ENCODE measurements around the gene AKNAD1.

GRCh38 chr1:108801101-108801500 is 55.8 kb downstream of the AKNAD1 start:
- TF ChIP-seq POLR2A (IDR thresholded peaks at IDR 0.05; ENCODE audit: low read depth, low read length) (no peak), POU2F2 (IDR thresholded peaks at IDR 0.05; ENCODE audit: low read depth, low read length) (no peak), SPI1 (IDR thresholded peaks at IDR 0.05; ENCODE audit: low read depth, low read length) (no peak)
